ENCODE measurements around the gene RNF112.

DNA sequence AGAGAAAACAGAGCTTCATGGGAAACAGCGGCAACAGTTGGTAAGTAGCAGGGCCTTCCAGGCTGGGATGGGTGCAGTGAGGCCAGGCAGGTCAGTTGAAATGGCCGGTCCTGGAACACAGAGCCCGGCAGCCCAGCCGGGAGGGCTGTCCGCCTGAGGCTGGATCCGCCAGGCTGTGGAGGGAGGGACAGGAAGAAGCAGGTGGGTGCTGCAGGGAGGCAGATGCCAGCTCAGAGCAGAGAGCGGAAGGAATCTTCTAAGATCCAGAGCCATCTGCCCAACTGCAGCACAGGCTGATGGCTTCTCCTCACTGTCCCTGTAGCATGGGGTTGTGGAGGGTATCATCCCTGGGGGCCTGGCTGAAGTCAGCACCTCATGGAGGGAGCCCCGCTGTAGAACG lies 599 bp downstream of the RNF112 start:
- TF ChIP-seq, protein P1, sequence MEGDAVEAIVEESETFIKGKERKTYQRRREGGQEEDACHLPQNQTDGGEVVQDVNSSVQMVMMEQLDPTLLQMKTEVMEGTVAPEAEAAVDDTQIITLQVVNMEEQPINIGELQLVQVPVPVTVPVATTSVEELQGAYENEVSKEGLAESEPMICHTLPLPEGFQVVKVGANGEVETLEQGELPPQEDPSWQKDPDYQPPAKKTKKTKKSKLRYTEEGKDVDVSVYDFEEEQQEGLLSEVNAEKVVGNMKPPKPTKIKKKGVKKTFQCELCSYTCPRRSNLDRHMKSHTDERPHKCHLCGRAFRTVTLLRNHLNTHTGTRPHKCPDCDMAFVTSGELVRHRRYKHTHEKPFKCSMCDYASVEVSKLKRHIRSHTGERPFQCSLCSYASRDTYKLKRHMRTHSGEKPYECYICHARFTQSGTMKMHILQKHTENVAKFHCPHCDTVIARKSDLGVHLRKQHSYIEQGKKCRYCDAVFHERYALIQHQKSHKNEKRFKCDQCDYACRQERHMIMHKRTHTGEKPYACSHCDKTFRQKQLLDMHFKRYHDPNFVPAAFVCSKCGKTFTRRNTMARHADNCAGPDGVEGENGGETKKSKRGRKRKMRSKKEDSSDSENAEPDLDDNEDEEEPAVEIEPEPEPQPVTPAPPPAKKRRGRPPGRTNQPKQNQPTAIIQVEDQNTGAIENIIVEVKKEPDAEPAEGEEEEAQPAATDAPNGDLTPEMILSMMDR (IDR thresholded peaks at IDR 0.05), result no peak
- no peak for TF ChIP-seq EZH2phosphoT487 (IDR thresholded peaks at IDR 0.05)
